ENCODE data around the gene FAXC.
"Not testable (repeated sequence)": the region's sequence is repeated elsewhere in the genome, so short reads cannot be mapped to it uniquely, and the experiment has no call there.

DNA sequence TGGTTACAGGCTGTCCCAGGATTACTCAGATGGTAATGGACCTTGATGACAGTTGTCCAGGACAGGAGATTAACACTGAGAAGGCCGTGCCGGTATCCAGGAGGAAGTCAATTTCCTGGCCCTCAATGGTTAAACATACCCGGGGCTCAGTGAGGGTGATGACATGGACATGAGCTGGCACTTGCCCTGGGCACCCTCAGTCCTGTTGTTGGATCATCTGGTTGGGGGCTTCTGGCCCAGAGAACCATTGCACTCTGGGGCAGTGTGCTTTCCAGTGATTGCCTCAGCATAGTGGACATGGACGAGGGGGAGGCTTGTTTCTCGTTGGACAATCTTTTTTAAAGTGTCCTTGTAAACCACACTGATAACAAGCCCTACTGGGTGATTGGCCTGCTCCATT, 84.0 kb downstream of the FAXC start:
- TF ChIP-seq, protein P1, sequence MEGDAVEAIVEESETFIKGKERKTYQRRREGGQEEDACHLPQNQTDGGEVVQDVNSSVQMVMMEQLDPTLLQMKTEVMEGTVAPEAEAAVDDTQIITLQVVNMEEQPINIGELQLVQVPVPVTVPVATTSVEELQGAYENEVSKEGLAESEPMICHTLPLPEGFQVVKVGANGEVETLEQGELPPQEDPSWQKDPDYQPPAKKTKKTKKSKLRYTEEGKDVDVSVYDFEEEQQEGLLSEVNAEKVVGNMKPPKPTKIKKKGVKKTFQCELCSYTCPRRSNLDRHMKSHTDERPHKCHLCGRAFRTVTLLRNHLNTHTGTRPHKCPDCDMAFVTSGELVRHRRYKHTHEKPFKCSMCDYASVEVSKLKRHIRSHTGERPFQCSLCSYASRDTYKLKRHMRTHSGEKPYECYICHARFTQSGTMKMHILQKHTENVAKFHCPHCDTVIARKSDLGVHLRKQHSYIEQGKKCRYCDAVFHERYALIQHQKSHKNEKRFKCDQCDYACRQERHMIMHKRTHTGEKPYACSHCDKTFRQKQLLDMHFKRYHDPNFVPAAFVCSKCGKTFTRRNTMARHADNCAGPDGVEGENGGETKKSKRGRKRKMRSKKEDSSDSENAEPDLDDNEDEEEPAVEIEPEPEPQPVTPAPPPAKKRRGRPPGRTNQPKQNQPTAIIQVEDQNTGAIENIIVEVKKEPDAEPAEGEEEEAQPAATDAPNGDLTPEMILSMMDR (IDR thresholded peaks at IDR 0.05), result not testable (repeated sequence)
- not testable (repeated sequence) for TF ChIP-seq POLR2A (IDR thresholded peaks at IDR 0.05)

Data from lower leg skin (tissue), 3 donors.